ENCODE data around the gene SULT1B1.
A peak's percentile ranks its signal among the peaks of the same experiment; 100 is the strongest.
"Not testable (repeated sequence)": the region's sequence is repeated elsewhere in the genome, so short reads cannot be mapped to it uniquely, and the experiment has no call there.

Gene SULT1B1

DNA sequence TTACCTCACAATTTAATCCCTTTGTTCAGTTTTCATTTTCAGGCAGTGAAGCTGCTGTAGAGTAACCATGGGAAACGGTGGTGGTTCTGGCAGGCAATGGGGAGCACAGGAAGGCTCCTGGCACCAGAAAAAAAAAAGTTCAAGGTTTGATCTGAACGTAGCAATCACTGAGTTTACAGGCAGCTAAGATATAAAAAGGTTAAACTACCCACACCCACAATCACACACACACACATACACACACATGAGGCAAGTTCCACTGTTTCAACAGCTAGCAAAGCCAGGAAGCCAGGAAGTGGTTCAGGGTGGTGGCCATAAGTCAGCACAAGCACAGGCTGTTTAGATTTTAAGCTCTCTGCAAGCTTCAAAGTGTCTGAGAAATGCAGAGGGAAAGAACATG lies at the start of gene SULT1B1:
Gene SULT1B1 (minus strand): TSS at position 166 of the 400 bp plus-strand sequence. CDS start 5,403 bp downstream, outside the sequence.
- DNase-seq (ENCODE audit: low spot score), result no peak

DNA sequence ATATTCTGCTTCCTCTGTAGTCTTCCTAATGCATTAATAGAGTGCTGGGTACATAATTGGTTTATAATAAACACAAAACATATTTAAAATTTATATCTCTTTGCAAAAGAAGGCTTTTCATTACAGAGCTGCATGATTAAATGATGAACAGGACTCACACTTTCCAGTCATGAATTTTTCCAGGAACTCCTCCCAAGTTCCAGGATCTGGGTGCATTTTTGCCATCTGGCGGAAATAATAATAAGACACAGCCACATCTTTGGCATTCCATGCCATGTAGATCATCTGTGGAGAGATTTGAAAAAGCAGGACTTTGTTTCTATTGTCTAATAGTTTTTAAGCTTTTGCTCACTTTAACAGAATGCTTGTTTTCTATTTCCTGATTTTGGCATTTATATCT lies 40.2 kb upstream of the SULT1B1 start:
- peak; percentile 16 for DNase-seq (ENCODE audit: low spot score)

DNA sequence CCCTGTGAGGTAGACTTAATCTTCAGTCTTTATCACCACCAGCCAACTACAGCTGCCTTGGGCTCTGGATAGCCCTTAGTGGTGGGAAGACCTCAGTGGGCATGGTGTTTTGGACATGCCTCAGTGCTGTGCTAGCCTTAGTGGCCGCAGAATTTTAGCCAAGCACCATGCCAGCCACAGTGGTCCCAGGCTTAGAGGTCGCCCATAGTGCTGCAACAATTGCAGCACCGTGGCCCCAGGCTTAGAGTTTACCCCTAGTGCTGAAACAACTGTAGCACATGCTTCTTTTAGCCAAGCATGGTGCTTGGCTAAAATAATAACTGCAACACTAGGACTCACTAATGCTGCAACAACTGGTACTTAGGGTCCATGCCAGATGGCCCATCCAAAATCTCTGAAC lies 38.9 kb upstream of the SULT1B1 start:
- no peak for DNase-seq (ENCODE audit: low spot score)

DNA sequence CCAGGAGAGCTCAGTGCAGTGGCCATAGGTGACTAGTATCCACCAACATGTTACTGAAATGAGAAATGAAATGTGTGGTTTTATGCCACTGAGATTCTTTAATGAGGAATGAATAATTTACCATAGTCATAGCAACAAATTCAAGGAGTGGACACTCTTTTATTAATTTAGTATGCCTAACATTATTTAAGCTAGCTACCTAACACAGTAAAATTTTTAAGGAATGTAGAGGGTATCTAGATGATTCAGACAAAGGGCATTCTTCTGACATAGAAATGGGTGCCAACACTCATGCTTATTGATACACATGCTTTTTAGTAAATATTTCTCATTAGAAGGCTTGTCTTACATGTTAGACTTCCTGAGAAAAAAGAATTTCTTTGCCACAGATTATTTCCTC lies 33.3 kb upstream of the SULT1B1 start:
- DNase-seq (ENCODE audit: low spot score), result no peak

DNA sequence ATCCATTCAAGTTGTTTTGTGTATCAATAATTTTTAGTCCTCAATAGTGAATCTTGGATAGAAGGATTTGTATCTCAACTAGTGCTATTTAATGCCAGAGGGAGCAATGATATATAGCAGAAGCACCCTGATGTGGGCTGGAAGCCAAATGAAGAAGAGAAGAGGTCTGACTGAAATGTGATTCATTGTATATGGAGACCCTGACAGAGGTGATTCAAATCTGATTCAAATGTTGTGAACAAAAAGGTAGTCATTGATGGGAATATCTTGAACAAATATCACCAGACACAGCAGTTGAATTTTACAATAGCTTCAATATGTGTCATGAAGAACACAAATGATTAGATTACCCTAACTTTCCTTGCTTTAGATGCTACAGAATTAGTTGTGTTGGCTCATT lies 27.5 kb upstream of the SULT1B1 start:
- DNase-seq (ENCODE audit: low spot score), result peak; percentile 17

DNA sequence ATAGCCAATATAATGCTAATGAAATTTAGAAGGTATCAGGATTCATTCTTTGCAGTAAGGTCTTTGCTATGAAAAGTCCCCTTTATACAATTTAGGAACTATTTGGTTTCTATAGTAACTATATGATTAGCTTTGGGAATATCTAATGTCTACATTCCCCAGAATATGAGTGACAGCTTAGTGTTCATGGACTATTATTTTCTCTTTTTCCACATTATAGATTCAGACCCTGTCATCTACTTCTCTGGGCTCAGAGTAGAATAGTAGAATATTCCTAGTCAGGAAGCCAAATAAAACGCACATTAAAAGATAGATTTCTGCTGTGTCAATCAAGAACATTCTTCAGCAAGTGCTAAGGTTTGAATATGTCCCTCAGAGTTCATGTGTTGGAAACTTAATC lies 26.1 kb upstream of the SULT1B1 start:
- no peak for DNase-seq (ENCODE audit: low spot score)

DNA sequence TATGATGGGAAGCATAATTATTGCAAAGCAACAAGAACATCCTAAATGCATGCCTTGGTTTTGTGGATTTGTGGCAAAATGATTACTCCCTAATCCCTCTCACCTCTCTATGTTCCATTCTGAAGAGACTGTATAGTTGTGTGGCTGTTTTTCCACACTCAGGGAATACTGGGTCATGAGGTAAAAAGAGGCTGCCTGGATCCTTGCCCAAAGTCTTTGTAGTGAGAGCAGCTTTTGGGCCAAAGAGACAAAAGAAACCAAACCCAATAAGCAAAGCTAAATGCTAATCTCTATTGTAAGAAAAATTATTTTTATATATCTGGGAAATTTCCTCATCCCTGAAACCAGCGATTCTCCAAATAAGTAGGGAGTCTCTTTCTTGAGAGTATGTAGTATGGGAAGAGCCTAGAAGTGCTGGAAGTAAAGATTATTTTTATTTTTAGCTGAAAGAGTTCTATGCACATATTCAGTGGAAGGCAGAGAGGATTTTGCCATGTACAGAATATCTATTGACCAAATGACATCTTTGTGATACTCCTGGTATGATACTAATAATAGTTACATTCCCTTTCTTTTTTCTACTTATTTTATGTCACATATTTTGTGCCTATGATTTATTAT lies 24.9 kb upstream of the SULT1B1 start:
- no peak for DNase-seq (ENCODE audit: low spot score)

DNA sequence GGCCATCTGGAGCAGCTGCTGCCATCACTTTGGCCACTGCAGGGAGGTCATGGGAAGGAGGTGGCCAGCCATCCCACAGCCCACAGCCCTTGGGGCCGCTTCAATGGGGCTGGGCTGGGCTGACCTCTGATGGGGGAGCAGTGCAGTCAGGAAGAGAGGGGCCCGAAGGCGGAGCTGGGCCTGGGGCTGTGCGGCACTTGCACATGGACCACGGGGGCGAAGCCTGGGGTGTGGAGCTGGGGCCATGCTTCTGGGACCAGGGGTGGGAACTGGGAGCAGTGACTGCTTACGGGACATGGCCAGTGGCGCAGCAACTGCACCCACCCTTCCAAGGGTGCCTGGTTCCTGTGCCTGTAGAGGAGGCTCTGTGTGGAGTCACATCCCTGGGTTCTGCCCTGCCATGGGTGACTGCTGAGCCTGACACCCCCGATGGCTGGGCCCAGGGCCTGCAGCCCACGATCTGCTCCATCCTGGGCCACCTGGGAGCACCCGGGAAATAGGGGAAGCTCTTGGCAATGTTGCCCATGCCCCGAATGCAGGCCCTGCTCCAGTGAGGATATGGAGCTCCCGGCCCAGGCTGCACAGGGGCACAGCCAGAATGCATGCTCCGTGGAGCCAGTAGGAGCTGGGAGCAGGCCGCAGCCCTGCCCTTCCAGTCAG lies 22.4 kb upstream of the SULT1B1 start:
- no peak for DNase-seq (ENCODE audit: low spot score)

DNA sequence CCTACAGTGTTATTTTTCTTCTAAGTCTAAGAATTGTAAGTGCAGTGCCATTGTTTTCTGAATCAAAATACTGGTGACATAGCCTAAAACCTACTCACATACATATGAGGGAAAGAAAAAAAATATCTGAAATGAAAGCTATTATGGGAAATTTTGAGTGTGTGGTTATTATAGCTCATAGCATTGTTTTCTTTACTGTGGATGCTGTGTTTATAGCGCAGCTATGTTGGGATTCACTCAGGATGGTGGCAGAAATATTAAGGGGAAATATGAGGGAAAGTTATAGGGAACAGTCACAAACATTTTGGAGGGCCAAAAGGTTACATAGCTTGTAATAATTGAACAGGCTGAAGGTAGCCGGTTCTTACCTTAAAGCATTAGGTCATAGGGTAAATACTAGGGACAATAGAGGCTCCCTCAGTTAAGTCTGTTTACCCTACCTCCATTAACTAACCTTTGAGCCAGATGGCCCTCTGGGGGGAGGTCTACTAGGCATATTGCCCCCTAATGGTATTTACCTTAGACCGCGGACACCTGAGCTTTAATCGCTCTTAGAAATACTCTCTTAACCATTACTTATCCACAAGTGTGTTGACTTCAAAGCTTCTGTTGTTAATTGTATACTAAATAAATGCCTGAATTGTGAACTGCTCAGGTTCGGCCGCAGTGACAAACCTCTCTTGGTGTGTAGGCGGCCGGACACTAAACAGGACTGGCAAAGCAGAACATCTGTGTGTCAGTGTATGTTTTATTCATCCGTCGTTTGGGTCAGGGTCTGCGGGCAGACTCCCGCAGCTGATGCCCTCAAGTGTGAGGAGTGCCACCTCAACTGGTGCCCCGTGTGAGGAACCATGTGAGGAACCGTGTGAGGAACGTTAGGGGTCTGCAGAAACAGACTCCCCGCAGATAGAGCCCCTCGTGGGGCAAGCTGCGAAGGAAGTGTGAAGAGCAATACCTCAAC lies 21.3 kb upstream of the SULT1B1 start:
- no peak for DNase-seq (ENCODE audit: low spot score)

DNA sequence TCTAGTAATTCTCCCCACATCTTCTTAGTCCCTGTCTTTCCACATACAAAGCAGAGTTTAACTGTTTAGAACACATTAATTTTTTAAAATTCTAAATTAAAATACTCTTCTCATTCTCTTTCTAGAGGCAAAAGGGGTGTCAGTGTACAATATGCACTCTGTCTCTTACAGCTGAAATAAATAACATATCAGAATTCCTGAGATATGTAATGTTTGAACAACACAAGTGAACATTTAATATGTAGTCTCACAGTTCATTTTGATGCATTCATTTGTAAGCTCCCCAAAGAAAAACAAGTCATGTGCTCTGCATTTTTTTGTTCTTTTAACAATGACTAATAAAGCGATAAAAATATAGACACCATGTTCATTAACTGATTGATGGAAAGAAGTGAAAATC lies 19.7 kb upstream of the SULT1B1 start:
- DNase-seq (ENCODE audit: low spot score), result no peak

DNA sequence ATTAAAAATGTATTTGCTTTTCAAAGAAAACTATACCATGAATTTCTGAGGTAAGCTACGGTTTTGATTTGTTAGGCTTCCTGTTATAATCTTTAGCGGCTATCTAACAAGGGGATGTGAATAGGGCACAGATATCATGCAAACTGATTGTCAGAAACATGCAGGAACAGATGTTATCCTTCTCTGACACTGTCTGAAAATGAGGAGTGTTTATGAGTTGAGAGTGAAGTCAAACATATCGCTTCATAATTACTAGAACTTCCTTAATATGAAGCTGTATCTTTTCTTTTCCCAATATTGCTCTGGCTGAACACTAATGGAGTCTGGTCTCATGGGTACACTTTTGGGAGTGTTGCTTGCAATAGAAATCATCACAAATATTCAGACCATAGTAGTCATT lies 16.3 kb upstream of the SULT1B1 start:
- DNase-seq (ENCODE audit: low spot score), result no peak

DNA sequence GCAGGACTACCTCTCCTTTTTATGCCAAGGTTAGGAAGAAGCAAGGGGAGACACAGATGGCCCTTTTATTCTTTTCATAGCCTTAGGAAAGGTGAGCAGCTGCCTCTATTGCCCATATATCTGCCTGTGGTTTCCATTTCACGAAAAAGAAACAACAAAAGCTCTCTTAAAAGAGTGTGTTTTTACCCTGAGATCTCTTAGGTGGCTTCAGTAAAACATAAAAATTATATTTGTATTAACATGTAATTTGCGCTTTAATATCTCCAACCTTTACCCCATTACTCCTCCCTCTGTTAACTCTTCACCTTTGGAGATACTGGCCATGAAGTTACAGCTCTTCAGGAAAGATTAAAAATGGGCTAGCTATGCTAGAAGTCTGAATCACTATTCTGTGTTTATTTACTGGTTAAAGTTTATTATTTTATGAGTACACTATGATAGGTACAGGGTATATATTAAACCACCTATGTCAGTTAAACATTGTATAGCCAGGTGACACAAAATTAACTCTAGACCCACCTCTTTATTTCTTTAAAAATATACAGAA lies 15.0 kb upstream of the SULT1B1 start:
- no peak for DNase-seq (ENCODE audit: low spot score)

DNA sequence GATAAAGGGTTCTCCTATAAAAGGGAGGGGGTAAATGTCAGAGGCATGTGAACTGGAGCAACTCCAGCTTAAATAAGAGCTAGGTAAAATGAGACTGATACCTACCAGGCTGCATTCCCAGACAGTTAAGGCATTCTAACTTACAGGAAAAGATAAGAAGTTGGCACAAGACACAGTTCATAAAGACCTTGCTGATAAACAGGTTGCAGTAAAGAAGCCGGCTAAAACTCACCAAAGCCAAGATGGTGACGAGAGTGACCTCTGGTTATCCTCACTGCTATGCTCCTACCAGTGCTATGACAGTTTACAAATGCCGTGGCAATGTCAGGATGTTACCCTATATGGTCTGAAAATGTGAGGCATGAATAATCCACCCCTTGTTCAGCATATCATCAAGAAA lies 13.1 kb upstream of the SULT1B1 start:
- DNase-seq (ENCODE audit: low spot score), result no peak

DNA sequence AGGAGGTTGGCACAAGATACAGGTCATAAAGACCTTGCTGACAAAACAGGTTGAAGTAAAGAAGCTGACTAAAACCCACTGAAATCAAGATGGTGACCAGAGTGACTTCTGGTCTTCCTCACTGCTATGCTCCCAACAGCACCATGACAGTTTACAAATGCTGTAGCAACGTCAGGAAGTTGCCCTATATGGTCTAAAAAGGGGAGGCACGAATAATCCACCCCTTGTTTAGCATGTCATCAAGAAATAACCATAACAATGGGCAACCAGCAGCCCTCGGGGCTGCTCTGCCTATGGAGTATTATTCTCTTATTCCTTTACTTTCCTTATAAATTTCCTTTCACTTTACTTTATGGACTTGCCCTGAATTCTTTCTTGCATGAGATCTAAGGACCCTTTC lies 8.1 kb upstream of the SULT1B1 start:
- not testable (repeated sequence) for DNase-seq (ENCODE audit: low spot score)

DNA sequence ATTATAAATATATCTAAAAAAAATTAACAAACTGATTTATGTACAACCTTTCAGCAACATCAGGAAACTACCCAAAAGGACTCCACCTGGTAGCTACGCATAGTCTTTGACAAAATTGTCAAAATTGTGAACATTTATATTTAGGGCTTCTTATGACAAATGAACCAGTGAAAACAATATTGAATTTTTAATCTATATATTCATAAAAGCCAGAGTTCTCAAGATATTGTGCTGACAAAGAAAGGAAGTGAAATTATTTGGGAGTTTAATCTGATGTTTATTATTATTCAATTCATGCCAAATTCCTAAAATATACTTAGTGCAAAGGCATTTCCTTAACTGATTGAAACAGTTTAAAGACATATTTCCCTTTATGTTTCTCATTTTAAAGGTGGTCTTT lies 5.3 kb upstream of the SULT1B1 start:
- DNase-seq (ENCODE audit: low spot score), result no peak

DNA sequence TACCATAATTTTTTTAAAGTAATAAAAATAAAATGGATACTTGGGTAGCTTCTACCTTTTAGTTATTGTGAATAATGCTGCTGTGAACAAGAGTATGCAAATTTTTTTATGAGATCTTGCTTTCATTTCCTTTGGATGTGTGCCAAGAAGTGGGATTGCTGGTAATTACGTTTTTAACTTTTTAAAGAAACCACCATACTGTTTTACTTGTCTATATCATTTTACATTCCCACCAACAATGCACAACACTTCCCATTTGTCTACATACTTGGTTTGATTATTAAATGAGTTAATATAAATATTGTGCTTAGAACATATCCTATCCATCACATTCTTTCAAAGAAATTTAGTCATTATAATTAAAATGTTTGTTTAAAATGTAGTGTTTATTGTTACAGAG lies 3.9 kb upstream of the SULT1B1 start:
- DNase-seq (ENCODE audit: low spot score), result no peak

DNA sequence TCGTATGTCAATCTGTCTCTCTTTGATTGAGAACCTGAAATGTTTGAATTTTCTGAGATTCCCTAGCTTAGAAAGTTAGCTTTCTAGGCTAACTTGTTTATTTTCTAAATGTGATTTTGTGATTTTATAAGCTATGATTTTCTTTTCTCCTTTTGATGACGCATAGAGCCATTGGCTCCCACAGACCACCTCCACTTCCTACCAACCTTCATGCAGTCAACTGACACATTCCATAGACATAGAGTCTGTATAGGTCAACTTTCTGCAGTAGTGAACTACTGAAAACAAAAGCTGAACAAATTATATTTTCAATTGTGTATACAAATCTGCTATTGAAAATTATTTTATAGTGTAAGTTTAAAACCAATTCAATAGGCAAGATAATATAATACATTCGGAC lies 2.8 kb upstream of the SULT1B1 start:
- DNase-seq (ENCODE audit: low spot score), result no peak

DNA sequence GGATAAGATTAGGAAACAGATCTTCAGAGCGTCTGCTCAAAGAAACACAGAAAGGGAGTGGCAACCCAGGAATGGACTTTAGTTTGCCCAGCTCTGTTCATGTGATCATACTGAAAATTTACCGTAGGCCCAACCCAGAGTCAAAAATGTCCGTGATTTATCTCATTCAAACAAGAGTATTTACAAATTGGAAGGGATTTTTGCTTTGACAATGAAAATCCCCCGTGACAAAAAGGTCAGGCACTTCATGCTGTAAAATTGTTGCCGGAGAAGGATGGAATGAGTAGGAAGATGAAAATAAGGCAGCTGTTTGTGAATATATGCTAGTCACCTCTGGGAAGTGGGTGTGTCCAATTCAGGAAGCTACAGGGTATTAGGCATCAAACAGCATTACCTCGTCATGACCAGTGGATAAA lies 1.2 kb downstream of the SULT1B1 start:
- no peak for DNase-seq (ENCODE audit: low spot score)

DNA sequence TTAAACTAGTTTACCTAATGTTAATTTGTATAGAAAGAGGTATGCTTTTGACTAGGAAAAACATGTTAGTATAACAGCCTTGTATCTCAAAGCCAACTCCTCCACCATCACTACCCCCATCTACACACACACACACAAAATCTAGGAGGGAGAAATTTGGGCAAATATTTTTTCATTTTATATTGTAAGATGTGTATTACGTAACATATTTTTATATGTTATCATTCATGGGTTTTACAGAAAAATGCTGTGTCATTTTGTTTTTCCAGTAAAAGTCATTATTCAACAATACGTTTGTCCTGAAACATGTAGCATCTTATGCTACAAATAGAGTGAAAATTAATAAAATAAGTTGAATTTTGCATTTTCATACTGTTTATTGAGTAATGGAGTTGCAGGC lies 3.0 kb downstream of the SULT1B1 start:
- DNase-seq (ENCODE audit: low spot score), result no peak

DNA sequence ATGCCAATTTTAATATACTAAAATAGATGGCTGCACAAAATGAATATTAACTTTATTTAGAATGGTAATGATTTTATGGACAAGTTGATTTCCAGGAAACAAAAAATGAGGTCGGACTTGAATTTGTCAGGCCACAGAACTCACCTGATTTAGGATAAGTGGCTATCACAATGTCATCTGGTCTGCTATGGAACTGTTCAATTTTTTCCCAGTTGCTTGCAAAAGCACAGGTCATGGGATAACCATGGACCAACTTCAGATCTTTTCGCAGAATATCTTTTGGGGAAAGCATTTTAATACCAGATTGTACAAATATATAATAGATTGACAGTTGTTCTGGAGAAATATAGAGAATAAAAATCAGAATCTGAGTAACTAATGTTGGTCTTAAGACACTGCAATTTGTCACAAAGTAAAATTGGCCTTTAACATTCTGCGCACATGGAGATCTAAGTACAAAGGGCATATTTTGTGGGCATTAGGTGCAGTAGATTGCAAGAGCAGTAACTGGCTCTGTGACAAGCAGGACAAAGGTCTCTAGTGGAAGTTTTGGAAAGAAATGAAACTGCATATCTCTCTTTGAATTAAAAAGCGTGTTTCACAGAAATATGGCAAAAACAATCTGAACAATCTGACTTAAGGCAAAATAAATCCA lies 5.4 kb downstream of the SULT1B1 start:
- no peak for DNase-seq (ENCODE audit: low spot score)

DNA sequence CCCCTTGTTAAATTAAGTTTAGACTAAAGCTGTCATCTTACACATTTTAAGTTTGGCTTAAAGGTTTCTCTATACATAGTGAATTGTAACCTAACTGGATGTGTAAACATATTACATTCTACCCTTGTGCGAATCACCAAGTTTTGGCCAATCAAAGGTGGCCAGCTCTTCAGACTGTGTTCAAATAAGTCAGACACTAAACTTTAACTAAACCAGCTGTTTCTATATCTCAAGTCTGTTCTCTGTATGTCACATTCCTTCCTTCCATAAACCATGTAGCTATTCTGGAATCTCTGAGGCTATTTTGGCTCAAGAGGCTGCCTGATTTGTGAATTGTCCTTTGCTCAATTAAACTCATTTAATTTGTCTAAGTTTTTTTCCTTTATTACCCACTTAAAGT lies 6.7 kb downstream of the SULT1B1 start:
- DNase-seq (ENCODE audit: low spot score), result no peak

DNA sequence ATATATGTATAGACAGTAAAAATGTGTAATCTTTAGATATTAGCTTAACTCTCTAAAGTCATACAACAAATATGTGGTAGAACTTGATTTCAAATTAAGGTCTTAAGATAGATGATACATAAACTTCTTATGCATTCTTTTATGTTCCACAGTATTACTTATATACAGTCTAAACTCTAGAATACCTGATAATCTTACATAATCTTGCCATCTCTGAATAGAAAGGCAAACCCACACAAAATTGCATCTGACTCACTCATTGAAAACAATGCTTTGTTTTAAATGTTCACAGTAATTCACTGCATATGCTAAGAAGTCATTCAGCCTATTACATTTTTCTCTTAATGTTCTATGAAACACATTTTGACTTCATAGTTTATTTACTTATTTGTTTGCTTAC lies 10.1 kb downstream of the SULT1B1 start:
- no peak for DNase-seq (ENCODE audit: low spot score)
